Measurements from ENCODE around the gene GDPD5. TPM values are rescaled to one million over a fixed set of nuclear protein-coding genes. Genes with fewer than 3 reads are reported as not detected.

GDPD5 gene
- polyA plus RNA-seq, 3 donors = 4.9 to 39.0 (median 7.6) TPM

- peaks cover 0 to 8% of the 10 kb centered on the region in 2 donors for H3K36me3 ChIP-seq (replicated peaks in 1 of 2; ENCODE audit: control insufficient read depth in 1 of 2, insufficient read depth in 2 of 2, low read length in 2 of 2)
- H3K36me3 Mint-ChIP-seq = peaks cover 15 to 18% of the 10 kb centered on the region in 2 donors
- DNase-seq = no peak
- peaks cover 10% of the 10 kb centered on the region for H3K4me1 Mint-ChIP-seq
- no peaks in the 10 kb centered on the region for H3K9me3 Mint-ChIP-seq
- H3K27ac ChIP-seq (ENCODE audit: low read depth in 1 of 2, low read length in 2 of 2) = no peak overlapping the region
- peaks cover 8% of the 10 kb centered on the region for H4K20me1 ChIP-seq (ENCODE audit: insufficient read depth, low read length)
- no peak overlapping the region for H3K4me2 ChIP-seq (replicated peaks; ENCODE audit: extremely low read depth, low read length, poor library complexity, severe bottlenecking)
- no peak for TF ChIP-seq CTCF (IDR thresholded peaks at IDR 0.05)
- H3K27me3 ChIP-seq (ENCODE audit: control insufficient read depth in 2 of 2, insufficient read depth in 2 of 2, low read length in 2 of 2) = no peaks in the 10 kb centered on the region
- H3K9ac ChIP-seq (ENCODE audit: insufficient read depth, low read length, poor library complexity, severe bottlenecking) = no peak overlapping the region
- H3K27ac Mint-ChIP-seq = no peak overlapping the region
- no peaks in the 10 kb centered on the region for H3K9me3 ChIP-seq (replicated peaks in 1 of 2; ENCODE audit: control insufficient read depth in 1 of 2, insufficient read depth in 1 of 2, low read length in 2 of 2)
- no peak overlapping the region for H3K4me3 Mint-ChIP-seq
- peaks cover 0 to 2% (median 0%) of the 10 kb centered on the region in 3 donors for H3K27me3 Mint-ChIP-seq (ENCODE audit: low read depth in 3 of 3)
- no peak overlapping the region for H2AFZ ChIP-seq (ENCODE audit: insufficient read depth, low read depth, low read length, poor library complexity, severe bottlenecking)
- H3K4me3 ChIP-seq (replicated peaks in 1 of 3; ENCODE audit: low read depth in 2 of 3, low read length in 3 of 3) = no peak overlapping the region
- H3K79me2 ChIP-seq (ENCODE audit: insufficient read depth, low read length) = no peaks in the 10 kb centered on the region
- intact Hi-C loops (cut with micrococcal nuclease) = no loop called here
- peaks cover 9 to 12% of the 10 kb centered on the region in 2 donors for H3K4me1 ChIP-seq (ENCODE audit: control insufficient read depth in 1 of 2, insufficient read depth in 2 of 2, low read length in 2 of 2)
- no CpG with 5 or more reads among the region's 2 CpGs for WGBS (ENCODE audit: insufficient coverage)
Observed at GRCh38 chr11:75491465-75491864, 34.3 kb downstream of the GDPD5 start.

GRCh38 chr11:75490221-75491181, 35.2 kb downstream of the GDPD5 start:
- Mint-ChIP-seq H3K9me3 (no peaks in the 10 kb centered on the region), H3K4me3 (no peak overlapping the region), H3K4me1 (peaks cover 10% of the 10 kb centered on the region), H3K36me3 (peaks cover 15 to 18% of the 10 kb centered on the region in 2 donors), H3K27ac (peak overlapping the region in 4 of 7 donors; percentile 22 to 80 (median 44)), H3K27me3 (ENCODE audit: low read depth in 3 of 3) (peaks cover 0 to 2% (median 0%) of the 10 kb centered on the region in 3 donors)
- H3K36me3 ChIP-seq (replicated peaks in 1 of 2; ENCODE audit: control insufficient read depth in 1 of 2, insufficient read depth in 2 of 2, low read length in 2 of 2) = peaks cover 0 to 8% of the 10 kb centered on the region in 2 donors
- no peak overlapping the region for H3K9ac ChIP-seq (ENCODE audit: insufficient read depth, low read length, poor library complexity, severe bottlenecking)
- no peak overlapping the region for H3K4me3 ChIP-seq (replicated peaks in 1 of 3; ENCODE audit: low read depth in 2 of 3, low read length in 3 of 3)
- H3K9me3 ChIP-seq (replicated peaks in 1 of 2; ENCODE audit: control insufficient read depth in 1 of 2, insufficient read depth in 1 of 2, low read length in 2 of 2) = no peaks in the 10 kb centered on the region
- no peak for DNase-seq
- H3K4me2 ChIP-seq (replicated peaks; ENCODE audit: extremely low read depth, low read length, poor library complexity, severe bottlenecking) = no peak overlapping the region
- no peak overlapping the region for H3K27ac ChIP-seq (ENCODE audit: low read depth in 1 of 2, low read length in 2 of 2)
- no peaks in the 10 kb centered on the region for H3K79me2 ChIP-seq (ENCODE audit: insufficient read depth, low read length)
- peaks cover 9 to 12% of the 10 kb centered on the region in 2 donors for H3K4me1 ChIP-seq (ENCODE audit: control insufficient read depth in 1 of 2, insufficient read depth in 2 of 2, low read length in 2 of 2)
- 79% methylated on average over 9 of the region's 13 CpGs for WGBS (ENCODE audit: insufficient coverage)
- TF ChIP-seq CTCF (IDR thresholded peaks at IDR 0.05) = no peak
- intact Hi-C loops (cut with micrococcal nuclease) = no loop called here
- no peak overlapping the region for H2AFZ ChIP-seq (ENCODE audit: insufficient read depth, low read depth, low read length, poor library complexity, severe bottlenecking)
- H3K27me3 ChIP-seq (ENCODE audit: control insufficient read depth in 2 of 2, insufficient read depth in 2 of 2, low read length in 2 of 2) = no peaks in the 10 kb centered on the region
- peaks cover 8% of the 10 kb centered on the region for H4K20me1 ChIP-seq (ENCODE audit: insufficient read depth, low read length)
